HG03439 (cell line): ENCODE data around the gene NR6A1.

Source experiments
- ATAC-seq: cut with Tn5 transposase; IDR thresholded peaks from one replicate; pipeline ENCODE4 v1.9.1; 2021; ENCODE audit warnings: mild to moderate bottlenecking, moderate library complexity; ENCODE audit not compliant: unreplicated experiment

NR6A1 gene

GRCh38 chr9:124590889-124591641 is 180.0 kb downstream of the NR6A1 start:
- ATAC-seq: no peak

DNA sequence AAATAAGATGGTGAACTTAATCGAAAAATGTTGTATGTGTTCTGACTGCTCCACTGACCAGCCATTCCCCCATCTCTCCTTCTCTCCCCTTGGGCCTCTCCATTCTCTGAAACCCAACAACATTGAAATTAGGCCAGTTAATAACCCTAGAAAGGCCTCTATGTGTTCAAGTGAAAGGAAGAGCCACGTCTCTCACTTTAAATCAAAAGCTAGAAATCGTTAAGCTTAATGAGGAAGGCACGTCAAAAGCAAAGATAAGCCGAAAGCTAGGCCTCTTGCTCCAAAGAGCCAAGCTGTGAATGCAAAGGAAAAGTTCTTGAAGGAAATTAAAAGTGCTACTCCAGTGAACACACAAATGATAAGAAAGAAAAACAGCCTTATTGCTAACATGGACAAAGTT is 186.5 kb downstream of the NR6A1 start:
- no peak for ATAC-seq

GRCh38 chr9:124583134-124583533 is 188.0 kb downstream of the NR6A1 start:
- ATAC-seq: no peak

- no peak for ATAC-seq
Observed at GRCh38 chr9:124580186-124580585, 190.9 kb downstream of the NR6A1 start.

DNA sequence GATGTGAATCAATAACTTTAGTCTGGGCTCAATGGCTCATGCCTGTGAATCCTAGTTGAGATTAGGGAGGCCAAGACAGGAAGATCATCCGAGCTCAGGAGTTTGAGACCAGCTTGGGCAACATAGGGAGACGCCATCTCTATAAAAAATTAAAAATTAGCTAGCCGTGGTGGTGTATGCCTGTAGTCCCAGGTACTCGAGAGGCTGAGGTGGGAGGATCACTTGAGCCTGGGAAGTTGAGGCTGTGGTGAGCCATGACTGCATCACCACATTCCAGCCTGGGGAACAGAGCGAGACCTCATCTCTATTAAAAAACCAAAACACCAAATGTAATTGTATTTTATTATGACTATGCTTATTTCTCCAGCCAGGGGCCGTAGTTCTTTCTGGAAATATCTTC is 194.4 kb downstream of the NR6A1 start:
- no peak for ATAC-seq

DNA sequence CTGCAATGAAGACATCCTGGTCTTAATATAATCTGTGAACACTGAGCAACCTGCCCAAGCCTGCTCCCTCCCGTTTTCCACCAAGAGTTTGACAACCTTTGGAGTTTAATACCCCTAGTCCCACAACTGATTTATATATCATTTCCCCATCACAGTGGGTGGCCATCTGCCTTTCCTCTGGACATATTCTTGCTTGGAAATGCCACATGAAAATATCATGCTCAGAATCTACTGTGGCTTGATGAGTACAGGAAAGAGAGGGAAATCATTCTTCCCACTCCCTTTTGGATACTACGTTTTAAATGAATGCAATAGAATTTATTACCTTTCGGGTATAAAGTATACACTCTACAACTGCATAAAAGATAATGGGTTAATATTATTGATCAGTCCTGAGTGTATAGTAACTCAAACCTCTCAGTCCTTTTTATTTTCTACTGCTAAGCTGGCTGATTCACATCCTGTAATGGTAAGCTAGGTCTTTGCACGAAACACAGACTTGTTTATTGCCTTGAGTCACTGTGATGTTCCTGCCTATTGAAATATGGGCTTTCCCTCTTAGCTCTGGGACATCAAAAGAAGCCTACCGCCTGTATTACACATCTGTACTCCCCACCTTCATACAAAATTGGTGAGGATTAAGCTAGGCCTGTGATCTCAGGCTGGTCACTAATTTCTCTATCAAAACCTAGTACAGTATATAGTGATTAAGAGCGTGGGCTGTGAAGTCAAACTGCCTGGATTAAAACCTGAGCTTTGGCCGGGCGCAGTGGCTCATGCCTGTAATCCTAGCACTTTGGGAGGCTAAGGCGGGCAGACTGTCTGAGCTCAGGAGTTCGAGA is 196.4 kb downstream of the NR6A1 start:
- ATAC-seq: no peak

GRCh38 chr9:124570942-124571666 is 200.0 kb downstream of the NR6A1 start:
- ATAC-seq: no peak

DNA sequence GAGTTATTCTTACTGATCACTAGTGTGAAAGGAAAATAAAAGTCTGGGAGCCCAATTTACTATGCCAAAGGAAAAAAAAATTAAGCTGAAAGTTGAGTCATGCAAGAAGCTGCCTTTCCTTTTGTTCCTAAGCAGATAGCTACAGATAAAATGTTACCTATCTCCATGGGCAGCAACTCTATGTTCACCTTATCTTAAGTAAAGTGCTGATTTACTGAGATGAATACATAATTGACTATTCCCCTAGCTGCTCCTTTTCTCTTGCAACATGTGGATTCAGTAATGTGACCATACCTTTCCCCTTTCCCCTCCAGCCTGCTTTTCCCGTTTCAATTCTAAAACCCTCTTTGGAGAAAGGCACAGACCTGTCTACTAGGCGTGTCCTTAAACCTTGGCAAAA is 201.2 kb downstream of the NR6A1 start:
- no peak for ATAC-seq

DNA sequence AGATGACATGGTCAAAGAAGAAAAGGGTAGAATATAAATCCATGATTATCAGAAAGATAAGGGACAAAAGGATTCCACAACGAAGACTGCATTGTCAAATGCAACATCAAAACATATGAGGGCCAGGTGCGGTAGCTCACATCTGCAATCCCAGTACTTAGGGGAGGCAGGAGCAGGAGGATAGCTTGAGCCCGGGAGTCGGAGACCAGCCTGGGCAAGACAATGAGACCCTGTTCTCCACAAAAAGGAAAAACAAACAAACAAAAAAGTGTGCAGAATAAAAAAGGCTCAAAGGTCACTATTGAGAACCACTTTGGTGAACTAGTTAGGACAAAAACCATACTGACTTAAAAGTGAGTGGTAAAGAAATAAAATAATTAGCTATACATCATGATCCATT is 203.7 kb downstream of the NR6A1 start:
- no peak for ATAC-seq

DNA sequence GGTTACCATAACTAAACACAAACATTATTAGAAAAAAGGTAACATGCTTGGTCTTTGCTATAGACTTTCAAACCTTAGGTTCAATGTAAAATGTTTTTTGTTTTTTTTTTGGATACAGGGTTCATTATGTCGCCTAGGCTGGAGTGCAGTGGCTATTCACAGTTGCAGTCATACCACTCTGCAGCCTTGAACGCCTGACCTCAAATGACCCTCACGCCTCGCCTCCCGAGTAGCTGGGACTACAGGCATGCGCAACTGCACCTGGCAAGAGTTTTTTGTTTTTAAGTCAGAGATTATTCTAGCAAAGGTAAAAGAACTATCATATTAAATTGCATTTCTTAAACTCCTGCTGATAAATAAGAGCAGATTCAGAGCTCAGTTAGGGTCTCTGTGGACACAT is 208.8 kb downstream of the NR6A1 start:
- no peak for ATAC-seq

- no peak for ATAC-seq
Observed at GRCh38 chr9:124559871-124560270, 211.2 kb downstream of the NR6A1 start.

DNA sequence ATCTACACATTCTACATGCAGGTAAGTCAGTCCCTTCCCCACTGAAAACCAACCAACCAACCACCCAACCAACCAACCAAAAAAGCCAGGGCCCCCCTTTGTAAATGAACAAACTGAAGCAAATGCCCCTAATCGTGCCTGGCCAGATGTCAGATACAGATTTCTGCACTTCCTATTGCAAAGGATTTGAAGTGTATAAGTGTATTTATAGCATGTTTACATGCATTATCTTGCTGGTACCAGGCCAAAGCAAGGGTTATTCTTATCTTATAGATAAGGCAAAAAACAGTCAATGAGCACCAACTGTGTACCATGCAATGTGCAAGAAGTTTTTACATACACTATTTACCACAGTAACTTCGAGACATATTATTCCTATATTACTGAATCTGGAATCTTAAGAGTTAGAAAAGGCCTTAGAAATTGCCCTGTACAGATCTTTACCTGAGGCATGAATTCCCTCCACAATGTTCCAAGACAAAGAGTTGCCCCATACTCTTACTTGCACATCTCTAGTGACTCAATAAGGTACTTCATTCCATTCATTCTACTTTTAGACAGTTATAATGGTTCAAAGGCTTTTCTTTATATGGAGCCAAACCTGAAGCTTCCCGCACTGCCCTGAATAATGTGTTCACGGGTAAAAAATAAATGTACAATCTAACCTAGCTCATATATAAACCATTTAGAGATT is 212.2 kb downstream of the NR6A1 start:
- no peak for ATAC-seq

- ATAC-seq: no peak
Observed at GRCh38 chr9:124557895-124558294, 213.2 kb downstream of the NR6A1 start.

DNA sequence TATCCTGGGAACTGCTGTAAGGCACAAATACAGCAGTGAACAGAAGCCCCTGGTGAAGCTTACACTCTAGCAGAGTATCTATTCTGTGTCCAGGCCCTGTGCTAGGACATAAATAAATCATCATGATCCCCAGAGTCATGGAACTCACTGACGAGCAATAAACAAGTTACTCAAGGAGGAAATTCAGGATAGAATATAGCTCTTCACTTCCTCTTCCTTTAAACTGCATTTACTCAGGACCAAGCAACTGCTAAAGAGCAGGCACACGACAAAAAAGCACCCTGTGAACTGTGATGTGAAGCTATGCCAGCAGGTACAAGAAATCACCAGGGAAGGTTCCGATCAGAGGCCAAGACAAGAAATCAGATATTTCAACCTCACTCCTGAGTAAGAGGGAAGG is 216.1 kb downstream of the NR6A1 start:
- ATAC-seq: no peak

- no peak for ATAC-seq
Observed at GRCh38 chr9:124553738-124554137, 217.4 kb downstream of the NR6A1 start.

GRCh38 chr9:124552273-124552605 is 218.9 kb downstream of the NR6A1 start:
- no peak for ATAC-seq

- no peak for ATAC-seq
Observed at GRCh38 chr9:124551472-124552272, 219.4 kb downstream of the NR6A1 start.

DNA sequence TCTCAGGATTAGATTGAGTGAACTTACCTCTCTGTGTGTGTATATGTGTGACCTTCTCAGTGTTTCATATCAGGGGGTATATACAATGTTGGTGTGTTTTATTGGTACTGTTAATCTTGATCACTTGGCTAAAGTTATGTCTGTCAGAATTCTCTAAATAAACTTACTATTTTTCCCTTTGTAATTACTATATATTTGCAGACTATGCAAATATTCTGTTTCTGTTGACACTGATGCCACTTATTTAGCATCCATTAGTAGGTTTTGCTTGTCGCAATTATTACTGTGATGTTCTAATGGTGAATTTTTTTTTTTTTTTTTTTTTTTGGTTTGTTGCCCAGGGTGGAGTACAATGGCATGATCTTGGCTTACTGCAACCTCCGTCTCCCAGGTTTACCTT is 221.0 kb downstream of the NR6A1 start:
- no peak for ATAC-seq

GRCh38 chr9:124549016-124549415 is 222.1 kb downstream of the NR6A1 start:
- ATAC-seq: no peak

DNA sequence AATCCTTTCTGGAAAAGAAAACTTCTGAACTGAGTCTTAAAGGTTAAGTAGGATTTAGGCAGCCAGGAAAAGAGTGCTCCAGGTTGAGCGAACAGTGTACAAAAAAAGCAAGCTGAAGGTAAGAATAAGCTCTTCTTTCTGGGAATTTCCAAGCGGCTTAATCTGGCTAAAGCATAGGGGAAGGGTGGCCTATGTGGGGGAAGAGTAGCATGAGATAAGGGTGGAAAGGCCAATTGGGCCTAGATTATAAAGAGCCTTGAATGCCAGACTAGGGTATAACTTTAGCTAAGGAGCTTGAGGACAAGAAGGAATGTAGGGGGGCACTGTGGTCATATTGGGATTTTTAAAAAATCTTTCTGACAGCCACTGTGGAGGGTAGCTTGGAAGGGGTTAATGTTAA is 226.6 kb downstream of the NR6A1 start:
- ATAC-seq: no peak
